ENCODE results near the gene PCBP3. TPM values are rescaled to one million over a fixed set of nuclear protein-coding genes. Genes with fewer than 3 reads are reported as not detected.

Gene PCBP3
- total RNA-seq, 4 donors from 2014 or later: 0.99 to 7.0 (median 2.5) TPM; not detected in 1

DNA sequence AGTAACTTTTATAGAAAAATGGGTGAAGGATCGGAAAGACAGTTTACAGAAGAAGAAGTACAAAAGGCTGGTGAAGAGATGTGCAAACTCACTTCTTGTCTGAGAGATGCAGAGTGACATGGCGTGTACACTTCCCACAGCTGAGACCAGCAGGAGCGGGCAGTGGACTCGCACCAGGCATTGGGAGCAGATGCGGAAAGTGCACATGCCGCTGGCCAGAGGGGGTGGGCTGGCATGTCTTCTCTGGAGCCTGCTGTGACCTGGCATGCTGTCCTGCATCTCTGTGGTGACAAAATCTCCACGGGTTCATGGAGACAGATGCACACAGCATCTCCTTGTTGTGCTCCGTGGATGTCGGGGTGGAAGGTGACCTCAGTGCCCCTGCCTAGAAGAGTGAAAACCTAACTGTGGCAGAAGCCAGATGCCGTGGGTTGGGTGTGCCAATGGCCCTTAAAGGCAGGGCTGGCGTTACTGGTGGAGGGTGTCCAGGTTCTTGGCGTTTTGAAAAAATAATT, 209.4 kb downstream of the PCBP3 start:
- 86 to 90% methylated on average over 12 of the region's 12 CpGs for WGBS, 2 donors
- intact Hi-C loops (cut with DNase I; ENCODE audit: low total_unique reads): no loop called here

DNA sequence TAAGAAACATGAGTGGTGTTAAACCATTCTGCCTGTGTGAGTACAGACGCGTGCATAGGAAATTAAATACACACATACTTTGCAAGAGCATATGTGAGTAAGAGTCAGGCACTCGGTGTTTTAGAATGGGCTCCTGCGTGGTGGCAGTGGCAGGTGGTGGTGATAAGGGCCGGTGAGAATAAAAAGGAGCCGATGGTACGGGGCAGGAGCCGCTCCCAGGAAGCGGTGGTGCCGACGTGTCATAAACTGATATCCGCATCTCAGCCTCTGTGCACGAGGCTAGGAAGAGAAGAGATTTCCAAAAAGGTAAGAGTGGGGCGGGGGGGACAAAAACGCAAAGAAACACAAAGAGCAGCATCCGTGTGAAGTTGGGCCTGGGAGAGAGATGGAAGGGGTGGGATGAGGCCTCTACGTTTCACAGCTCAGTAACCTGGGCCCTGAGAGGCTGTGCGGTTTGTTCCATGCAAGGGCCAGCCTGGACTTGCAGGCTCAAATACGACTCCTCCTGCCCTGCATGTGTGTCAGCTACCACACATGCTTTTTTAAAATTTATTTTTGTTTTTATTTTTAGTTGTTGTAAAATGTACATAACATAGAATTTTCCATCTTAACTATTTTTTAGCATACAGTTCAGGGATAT, 210.3 kb downstream of the PCBP3 start:
- H3K4me3 ChIP-seq (ENCODE audit: low read depth, poor library complexity, severe bottlenecking): no peak overlapping the region
- TF ChIP-seq, protein P1, sequence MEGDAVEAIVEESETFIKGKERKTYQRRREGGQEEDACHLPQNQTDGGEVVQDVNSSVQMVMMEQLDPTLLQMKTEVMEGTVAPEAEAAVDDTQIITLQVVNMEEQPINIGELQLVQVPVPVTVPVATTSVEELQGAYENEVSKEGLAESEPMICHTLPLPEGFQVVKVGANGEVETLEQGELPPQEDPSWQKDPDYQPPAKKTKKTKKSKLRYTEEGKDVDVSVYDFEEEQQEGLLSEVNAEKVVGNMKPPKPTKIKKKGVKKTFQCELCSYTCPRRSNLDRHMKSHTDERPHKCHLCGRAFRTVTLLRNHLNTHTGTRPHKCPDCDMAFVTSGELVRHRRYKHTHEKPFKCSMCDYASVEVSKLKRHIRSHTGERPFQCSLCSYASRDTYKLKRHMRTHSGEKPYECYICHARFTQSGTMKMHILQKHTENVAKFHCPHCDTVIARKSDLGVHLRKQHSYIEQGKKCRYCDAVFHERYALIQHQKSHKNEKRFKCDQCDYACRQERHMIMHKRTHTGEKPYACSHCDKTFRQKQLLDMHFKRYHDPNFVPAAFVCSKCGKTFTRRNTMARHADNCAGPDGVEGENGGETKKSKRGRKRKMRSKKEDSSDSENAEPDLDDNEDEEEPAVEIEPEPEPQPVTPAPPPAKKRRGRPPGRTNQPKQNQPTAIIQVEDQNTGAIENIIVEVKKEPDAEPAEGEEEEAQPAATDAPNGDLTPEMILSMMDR (IDR thresholded peaks at IDR 0.05): no peak
- TF ChIP-seq POLR2A (IDR thresholded peaks at IDR 0.05): no peak
- WGBS, 2 donors: 80% methylated on average over 19 of the region's 19 CpGs
- intact Hi-C loops (cut with DNase I; ENCODE audit: low total_unique reads): no loop called here
- peak in 1 of 2 donors; percentile 50 for DNase-seq (ENCODE audit: low spot score in 2 of 2)

More for the DNA sequence above, 209.4 kb downstream of the PCBP3 start:
- TF ChIP-seq POLR2A (IDR thresholded peaks at IDR 0.05): no peak
- TF ChIP-seq, protein P1 (IDR thresholded peaks at IDR 0.05): no peak
- H3K4me3 ChIP-seq (ENCODE audit: low read depth, poor library complexity, severe bottlenecking): no peak overlapping the region
- DNase-seq (ENCODE audit: low spot score in 2 of 2): peak in 1 of 2 donors; percentile 42

DNA sequence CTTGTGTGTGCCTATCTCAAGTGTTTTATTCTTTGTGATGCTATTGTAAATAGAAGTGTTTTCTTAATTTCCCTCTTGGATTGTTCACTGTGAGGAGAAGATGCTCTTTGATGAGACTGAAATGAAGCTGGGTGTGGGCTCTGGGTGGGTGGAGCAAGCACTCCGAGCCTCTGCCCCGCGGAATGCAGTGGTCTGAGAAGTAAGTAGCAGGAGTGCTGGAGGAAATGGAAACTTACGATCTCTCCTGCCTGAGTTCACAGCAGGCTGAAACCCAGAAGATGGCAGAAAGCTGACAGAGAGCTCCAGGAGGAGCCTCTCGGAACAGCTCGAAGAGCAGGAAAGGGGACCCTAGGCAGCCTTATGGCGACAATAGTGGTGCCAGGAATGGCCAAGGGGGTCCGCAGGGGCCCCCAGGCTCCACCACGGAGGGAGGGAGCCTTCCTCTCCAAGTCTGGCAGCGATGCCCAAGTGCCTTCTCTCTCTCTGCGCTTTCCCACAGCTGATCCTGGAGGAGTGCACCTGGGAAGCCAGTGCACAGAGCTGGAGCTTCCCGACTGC, 211.2 kb downstream of the PCBP3 start:
- WGBS, 2 donors: 60 to 61% methylated on average over 12 of the region's 12 CpGs
- H3K4me3 ChIP-seq (ENCODE audit: low read depth, poor library complexity, severe bottlenecking): no peak overlapping the region
- intact Hi-C loops (cut with DNase I; ENCODE audit: low total_unique reads): no loop called here
- TF ChIP-seq, protein P1 (IDR thresholded peaks at IDR 0.05): no peak
- no peak for TF ChIP-seq POLR2A (IDR thresholded peaks at IDR 0.05)
- peak in 1 of 2 donors; percentile 49 for DNase-seq (ENCODE audit: low spot score in 2 of 2)

DNA sequence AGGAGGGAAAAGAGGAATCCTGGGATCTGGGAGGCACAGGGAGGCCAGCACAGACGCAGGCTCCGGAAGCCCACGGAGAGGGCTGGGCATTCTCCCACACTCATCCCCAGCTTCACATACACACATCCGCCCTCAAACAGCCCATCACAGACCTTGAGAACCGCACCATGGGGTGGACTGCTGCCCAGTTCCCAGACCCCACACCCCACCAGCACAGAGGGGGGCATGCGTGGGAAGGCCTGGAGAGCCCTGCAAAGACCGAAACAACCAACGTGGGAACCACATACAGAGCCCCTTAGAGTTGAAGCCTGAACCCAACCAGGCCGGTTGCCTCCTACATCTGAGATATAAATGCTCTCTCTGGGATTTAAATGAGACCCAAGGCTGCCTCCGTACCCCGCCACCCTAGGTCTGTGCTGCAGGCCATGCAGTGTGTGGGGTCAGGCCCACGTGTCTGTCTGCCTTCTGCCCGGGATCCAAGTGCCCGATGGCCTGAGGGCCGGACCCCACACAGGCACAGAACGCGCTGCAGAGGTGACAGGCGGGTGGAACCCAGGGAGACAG, 211.8 kb downstream of the PCBP3 start:
- WGBS, 2 donors: 85 to 88% methylated on average over 16 to 18 of the region's 18 CpGs
- peak in 1 of 2 donors; percentile 49 for DNase-seq (ENCODE audit: low spot score in 2 of 2)
- TF ChIP-seq, protein P1 (IDR thresholded peaks at IDR 0.05): no peak
- TF ChIP-seq POLR2A (IDR thresholded peaks at IDR 0.05): no peak
- H3K4me3 ChIP-seq (ENCODE audit: low read depth, poor library complexity, severe bottlenecking): no peak overlapping the region
- intact Hi-C loops (cut with DNase I; ENCODE audit: low total_unique reads): no loop called here

DNA sequence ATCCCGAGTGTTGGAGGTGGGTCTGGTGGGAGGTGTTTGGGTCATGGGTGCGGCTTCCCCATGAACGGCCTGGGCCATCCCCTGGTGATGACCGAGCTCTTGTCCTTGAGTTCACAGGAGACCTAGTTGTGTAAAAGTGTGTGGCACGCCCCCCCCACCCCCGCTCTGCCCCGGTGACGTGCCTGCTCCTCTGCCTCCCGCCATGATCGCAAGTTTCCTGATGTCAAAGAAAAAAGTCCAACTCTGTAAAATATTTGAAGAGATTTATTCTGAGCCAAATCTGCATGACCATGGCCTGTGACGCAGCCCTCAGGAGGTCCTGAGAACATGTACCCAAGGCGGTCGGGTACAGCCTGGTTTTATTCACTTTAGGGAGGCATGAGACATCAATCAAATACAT, 212.9 kb downstream of the PCBP3 start:
- peak in 1 of 2 donors; percentile 67 for DNase-seq (ENCODE audit: low spot score in 2 of 2)
- H3K4me3 ChIP-seq (ENCODE audit: low read depth, poor library complexity, severe bottlenecking): no peak overlapping the region
- 92 to 93% methylated on average over 13 of the region's 13 CpGs for WGBS, 2 donors
- no peak for TF ChIP-seq POLR2A (IDR thresholded peaks at IDR 0.05)
- TF ChIP-seq, protein P1 (IDR thresholded peaks at IDR 0.05): no peak
- intact Hi-C loops (cut with DNase I; ENCODE audit: low total_unique reads): no loop called here

Data from lower leg skin (tissue), 4 donors.